GM21529 (cell line): ENCODE results near the gene WWOX.

Experiments
- ATAC-seq: cut with Tn5 transposase; IDR thresholded peaks from one replicate; pipeline ENCODE4 v1.9.1; 2021; ENCODE audit not compliant: unreplicated experiment

The WWOX gene

DNA sequence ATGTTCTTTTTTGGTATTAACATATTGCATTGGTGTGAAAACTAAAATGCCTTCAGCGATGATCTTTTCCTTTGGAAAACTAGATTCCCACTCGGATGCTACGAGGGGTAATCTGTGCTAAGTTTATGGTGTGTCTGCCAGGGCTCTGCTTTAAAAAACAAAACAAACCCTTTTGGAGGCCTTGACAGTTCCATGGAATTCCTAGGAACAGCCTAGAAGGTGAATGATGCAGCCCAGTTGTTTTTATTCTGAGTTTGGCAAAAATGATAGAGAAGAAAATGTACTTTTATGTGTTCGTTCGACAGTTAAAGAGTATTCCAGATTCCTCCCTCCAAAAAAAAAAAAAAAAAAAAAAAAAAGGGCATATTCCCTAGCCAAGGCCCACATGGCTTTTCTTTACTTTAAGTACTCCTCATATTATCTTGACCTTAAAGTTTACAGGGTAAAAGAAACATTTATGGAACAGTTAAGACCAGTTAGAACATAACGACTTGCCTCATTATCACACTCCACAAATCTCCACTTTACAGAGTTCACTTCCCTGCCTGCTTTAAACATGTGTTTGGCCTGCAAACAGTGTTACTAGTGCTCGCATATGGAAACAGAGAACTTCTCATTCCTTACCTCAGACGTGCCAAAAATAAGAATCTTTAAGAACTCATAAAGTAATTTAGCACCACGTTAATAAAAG, 159.1 kb downstream of the WWOX start:
- no peak for ATAC-seq

DNA sequence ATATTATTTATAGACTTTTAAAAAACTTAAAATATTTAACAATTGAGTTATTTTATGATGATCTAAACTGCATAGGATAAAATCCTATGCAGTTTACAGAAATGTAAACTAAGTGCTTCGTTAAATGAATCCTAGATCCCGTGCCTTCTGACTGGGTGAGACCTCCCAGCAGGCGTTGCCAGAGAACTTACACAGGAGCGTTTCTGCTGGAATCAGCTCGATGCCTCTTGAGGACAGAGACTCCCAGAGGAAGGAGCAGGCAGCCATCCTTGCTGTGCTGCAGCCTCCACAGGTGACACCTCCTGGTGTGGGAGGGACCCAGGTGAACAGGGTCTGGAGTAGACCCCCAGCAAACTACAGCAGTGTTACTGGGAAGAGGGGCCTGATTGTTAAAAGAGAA, 160.4 kb downstream of the WWOX start:
- no peak for ATAC-seq

DNA sequence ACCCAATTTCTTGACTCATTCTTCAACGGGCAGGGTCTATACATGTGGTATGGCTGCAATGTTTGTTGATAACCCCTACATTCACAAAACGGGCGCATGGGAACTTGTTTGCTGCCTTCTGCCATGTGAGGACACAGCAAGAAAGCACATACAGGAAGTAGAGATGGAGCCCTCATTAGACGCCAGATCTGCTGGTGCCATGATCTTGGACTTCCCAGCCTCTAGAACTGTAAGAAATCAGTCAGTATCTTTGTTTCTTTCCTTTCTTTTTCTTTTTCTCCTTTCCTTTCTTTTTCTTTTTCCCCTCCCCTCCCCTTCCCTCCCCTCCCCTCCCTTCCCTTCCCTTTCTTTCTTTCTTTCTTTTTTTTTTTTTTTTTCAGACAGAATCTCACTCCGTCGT, 165.2 kb downstream of the WWOX start:
- no peak for ATAC-seq

DNA sequence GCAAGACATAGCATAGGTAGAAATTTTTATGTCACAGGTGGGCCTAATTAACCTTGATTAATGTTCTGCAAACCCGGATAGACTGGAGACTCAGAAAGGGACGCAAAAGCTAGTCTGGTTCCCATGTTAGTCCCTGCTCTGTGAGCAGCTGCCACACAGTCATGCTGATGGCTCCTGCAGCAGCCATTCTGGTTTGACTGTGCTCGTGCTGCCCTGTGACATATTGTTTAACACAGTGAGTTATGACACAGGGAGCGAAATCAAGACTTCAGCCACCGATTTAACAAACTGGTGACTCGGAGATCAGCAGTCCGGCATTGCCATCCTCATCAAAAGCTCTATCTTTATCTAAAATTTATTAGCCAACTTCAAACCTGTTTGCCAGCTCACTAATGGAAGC, 169.8 kb downstream of the WWOX start:
- no peak for ATAC-seq

DNA sequence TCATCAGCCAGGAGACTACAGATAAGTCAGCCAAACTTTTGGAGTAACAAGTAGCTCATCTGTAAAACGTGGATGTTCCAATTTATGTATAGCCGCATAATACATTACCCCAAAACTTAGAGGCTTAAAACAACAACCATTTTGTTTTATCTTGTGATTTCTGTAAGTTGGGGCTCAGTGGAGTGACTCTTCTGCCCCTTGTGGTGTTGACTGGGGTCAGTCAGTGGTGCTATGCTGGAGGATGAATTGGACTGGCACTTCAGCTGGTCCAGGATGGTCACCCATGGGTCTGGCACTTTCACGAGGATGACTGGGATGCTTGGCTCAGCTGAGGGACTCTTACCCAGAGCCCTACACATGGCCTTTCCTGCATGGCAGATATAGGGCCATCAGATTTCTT, 172.5 kb downstream of the WWOX start:
- ATAC-seq: no peak

DNA sequence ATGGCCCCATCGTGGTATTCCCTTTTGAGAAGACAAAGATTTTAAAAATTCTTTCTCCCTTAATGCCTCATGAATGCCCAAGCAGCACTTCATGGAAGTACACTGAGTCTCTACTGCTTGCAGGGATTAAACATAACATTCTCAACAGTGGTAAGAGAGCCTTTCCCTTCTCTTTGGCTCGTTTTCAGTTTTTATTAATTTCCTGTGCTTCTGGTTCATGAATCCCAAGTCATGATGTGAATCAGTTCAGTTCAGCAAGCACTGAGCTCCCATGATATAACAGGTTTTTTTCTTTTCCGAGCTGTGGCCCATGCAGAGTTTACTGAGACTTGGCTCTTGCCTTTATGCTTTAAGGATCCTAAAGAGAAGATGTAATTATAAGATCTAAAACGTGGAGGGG, 175.3 kb downstream of the WWOX start:
- ATAC-seq: no peak

DNA sequence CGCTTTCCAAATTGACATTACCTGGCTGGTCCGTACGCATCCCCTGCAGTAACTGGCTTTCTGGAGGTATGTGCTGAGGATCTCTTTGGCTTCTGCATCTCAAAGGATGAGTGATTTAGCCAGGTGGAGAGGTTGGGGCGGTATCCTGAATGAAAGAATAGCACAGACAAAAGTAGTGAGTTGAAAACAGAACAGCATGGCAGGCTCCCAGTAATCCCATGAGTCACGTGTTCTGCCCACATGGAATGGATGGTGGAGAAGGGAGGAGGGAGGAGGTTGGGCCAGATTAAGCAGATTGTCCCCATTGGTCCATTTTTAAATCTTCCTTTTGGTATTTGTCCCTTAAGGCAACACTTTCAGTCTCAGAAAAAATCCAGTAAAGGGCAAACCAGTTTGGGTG, 176.0 kb downstream of the WWOX start:
- ATAC-seq: no peak

DNA sequence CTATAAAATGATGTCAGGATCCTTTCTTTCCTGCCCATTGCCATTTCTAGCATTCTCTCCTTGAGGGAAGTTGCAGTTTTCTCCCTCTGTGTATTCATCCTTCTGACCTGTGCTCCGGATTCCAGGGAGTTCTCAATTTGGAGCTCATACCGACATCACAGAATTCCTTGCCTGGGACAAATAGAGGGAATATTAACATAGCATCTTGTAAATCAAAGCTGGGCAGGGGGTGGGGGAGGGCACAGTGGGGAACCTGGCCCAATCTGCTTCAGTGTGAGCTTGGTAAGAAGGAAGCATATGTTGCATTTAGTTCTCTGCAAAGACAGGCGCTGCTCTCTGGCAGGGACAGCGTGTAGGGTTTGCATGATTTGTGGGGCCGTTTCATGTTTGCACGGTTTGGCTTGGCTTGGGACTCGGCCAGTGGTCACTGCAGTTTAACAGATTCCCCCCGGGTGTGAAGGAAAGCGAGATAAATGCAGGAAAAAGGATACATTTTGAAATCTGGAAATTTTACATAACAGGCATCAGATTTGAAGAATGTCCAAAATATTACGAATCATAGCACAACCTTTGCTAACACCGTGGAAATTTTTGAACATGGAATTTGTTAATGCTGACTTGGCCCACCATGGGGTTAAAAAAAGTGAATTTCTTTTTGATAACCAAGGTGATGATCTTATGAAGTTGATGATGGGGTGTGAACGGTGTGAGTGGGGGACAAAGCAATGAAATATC, 178.0 kb downstream of the WWOX start:
- ATAC-seq: no peak

DNA sequence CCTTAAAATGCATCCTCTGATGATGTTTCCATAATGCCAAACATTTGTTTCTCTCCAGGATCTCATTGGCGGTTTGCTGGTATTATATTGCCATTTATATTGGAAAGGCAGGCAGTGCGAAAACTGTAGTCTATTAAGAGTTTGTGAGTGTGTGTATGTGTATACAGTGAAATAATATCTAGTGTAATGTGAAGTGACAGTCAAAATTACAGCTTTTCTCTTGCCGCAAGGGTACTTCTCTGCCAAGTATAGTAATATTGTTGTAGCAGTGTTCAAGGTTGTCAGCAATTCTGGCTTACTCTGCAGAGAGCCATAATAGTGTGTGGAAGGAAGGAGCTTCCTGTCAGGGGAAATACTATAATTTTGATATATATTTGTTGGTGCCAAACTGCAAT, 178.6 kb downstream of the WWOX start:
- no peak for ATAC-seq

DNA sequence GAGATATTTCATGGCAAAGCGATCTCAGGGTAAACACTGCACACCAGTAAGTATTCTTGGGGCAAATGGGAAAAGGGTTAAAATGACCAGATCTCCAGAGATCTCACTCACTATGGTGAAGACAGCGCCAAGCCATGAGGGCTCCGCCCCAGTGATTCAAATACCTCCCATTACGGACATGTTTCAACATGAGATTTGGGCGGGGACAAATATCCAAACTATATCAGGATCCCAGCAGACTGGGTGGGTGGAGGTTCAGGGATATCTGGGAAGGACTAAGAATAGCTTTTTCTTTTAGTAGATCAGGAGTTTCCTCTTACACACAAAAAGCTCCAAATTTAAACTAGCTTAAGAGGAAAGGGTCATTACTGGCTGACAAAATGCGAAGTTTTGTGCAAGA, 181.7 kb downstream of the WWOX start:
- no peak for ATAC-seq

DNA sequence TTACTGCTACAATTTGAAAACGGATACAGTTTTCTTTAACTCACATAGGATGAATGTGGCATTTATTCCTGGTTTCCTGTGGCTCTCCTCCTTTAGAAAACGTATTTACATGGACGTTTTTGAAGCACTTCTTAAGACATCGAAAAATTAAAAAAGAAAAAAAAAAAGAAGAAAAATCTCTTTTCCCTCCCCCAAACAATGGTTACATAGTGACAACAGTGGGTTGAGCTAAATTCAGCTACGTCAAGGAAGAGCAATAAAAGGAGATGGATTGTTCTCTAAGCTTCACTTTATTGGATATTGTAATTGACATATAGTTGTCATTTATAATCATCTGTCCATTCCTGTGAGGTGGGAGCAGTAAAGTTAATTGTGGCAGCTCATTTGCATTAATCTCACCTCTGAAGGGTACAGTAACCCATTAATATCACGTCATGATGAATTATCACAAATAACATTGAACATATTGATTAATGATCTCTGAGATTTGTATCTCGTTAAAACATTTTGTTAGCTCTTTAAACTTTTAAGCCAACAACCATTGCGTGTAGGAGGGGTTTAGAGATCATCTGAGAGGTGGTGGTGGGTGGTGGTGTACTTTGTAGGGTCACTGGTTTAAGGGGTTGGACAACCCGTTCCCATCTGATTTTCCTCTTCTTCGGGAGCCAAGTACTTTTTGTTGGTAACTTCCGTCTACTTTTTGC, 184.2 kb downstream of the WWOX start:
- no peak for ATAC-seq

DNA sequence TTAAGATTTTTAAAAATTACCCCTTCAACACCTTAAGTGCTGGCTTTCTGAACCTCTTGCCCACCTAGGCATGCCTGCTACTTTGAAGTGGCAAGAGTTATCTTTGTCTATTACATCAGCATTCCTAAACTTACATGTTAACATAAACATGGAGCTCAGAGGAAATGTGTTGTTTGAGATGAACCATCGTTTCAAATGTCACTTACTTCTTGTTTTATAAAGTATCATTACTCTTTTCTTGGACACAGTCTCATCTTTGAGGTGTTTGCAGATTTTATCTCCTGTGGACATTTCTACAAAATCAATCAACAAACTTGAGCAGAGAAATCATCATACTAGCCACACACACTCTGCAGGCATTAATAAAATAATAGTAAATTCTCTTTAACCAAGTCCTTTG, 184.9 kb downstream of the WWOX start:
- no peak for ATAC-seq

DNA sequence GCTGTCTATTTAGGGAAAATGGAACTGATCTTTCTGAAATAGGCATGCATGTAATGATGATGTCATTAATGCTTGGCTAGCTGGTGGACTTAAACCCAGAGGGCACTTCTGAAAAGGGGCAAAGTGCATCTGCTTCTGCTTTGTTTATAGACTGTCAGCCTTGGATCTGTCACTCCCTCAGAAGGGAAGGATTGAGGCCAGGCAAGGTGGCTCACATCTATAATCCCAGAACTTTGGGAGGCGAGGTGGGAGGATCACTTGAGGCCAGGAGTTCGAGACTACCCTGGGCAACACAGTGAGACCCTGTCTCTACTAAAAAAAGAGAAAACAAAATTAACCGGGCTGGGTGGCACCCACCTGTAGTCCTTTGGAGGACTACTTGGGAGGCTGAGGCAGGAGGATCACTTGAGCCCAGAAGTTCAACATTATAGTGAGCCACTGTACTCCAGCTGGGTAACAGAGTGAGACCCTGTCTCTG, 185.5 kb downstream of the WWOX start:
- ATAC-seq: no peak

DNA sequence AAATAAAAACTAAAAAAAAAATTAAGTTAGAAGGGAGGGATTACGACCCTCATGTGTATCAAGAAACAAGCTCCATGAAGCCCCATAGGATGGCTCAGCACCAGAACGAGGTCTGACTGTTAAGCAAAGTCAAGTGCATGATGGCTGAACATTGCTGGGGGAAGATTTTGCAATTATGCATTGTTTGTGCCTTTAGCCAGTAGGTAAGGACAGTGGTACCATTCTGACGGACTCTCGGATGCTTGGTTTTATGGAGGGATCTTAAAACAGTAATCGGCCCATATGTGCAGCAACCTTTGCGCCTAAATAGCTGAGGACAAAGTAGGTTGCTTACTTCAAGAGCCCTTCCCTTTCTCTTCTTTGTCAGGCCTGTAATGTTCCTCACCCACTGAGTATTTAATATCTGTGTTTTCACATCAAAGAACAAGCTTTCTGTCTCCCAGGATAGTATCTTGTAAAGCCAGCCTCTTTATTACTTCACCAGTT, 186.0 kb downstream of the WWOX start:
- ATAC-seq: no peak

DNA sequence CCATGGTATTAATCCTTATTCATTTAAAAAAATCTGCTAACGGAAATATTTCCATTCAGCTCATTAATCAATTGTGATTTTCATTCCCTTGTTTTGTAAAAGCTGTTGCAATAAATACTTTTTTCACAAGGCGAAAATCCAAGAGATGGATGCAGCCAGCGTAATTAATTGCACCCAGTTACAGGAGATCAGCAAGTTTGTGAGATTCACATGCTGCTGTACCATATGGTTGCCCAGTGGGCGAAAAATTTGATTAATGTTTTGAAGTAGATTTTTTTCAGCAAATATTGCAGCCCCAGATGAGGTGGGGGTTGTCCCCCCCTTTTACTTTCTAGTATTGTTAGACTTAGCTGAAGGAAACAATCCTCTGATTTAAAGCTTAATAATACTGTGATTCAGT, 186.6 kb downstream of the WWOX start:
- ATAC-seq: no peak

DNA sequence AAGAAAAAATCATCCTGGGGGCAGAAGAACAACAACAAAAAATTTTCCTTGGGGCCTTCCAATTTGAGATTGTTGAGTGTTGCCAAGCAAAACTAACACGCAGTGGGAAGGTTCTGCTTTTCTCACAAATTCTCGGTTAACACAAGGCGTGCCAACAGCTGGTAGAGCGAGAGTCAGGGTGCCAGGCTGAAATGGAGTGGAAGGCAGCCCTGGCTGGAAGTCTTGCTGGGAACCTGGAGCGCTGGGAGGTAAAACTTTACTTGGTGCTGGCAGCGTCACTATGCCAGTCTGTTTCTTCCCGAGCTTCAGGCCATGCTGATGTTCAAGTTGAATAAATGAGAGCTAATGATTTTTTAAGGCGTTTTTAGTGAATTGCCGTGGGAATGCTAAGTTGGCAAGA, 189.4 kb downstream of the WWOX start:
- no peak for ATAC-seq

DNA sequence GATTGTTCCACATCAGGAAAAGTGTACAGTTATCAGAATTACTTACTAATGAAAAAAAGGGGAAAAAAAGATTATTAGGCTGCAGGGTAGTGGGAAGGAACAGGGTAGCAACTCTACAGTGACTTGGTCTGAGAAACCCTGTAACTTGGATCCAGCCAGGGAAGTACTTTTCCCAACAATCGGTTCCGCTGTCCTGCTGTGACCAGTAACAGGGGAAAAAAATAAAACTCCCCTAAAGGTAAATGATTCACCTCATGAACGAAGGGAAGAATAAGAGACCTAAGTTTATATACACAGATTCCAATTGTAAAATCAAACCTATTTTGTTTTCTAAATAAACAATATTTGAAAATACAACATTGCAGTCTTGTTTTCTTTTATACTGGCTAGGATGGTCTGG, 189.9 kb downstream of the WWOX start:
- no peak for ATAC-seq

DNA sequence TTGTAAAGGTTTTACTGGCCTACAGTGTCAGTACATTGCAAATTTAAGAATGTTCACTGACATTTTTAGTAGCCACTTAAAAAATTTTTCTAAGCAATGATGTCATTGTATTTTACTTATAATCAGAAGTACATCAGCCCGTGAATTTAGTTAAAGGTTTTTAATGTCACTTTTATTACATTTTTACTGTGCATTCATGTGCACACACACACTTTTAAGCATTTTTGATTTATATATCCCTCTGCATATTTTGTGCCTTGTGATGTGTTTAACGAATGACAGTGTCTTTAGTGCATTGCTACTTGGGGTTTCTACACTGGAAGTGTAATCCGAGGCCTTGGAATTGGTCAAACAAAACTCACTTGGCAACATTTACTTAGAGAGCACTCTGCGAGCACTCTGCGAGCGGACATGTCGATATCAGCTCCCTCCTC, 190.4 kb downstream of the WWOX start:
- ATAC-seq: no peak

DNA sequence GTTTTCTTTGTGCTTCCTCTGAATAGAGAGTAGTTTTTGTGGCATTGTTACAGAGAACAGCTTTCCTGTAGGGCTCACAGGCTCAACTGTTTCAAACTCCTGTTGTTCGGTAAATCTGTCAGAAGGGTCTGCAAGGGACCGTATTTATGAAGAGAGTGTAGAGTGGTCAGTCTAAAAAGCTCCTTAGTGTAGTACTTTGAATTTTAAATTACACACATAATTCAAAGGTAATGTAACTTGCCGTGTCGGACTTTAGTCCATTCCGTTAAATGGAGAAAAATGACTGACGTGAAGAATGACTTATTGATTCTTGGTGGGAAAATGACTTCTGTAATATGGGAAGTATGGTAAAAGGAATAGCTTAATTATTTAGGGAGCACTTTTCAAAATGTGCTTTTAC, 190.9 kb downstream of the WWOX start:
- no peak for ATAC-seq

DNA sequence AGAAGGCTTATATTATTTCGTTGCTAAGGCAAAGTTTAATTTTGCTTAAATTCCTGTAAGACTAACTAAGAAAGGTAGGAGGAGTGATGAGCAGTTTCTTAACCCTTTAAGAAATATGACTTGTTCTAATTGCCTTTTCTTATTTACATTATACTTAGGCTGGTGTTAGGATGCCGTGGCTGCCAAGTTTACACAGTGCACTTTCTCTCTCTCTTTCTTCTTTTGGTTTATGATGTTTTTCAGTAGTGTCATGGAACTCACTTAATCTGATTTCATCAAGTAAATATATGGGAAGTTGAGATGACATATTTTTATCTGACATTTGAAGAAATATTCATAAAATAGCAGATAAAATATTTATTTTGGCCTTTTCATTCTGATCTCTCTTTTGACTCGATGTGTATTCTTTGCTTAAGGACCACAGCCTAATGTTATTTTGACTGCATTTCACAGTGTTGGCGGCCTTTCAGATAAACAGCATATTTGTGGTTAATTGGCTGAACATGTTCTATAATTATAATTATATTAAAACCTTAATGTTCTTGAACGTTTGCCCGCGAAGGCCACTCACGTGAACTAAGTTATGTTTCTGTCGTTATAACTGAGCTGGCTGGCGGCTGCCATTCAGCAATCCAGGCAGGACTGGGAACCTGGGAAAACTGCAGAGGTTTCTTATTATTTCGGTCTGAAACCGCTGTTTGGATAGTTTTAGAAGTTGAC, 191.6 kb downstream of the WWOX start:
- ATAC-seq: no peak

DNA sequence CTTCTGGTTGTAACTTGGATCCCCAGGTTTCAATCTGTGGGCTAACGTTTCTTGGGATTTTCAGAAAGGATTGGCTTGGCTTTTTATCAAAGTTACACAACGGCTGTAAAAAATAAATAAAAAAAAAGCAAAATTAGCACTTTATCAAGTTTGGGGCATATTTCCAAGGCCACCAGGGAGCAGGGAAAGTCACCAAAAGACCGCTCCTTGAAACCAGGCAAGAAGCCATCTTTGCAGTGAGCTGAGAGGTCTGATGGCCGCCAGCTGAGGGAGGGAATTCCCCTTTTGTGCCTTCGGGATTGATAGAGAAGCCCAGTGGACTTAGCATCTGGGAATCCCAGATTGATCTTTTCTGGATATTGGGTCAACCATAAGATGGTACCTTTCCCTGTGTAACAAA, 192.2 kb downstream of the WWOX start:
- ATAC-seq: no peak
